HUES6 (cell line): ENCODE data around the gene FRMD4A.

Experiments used
- H3K27ac ChIP-seq: 2 replicates; pipeline ENCODE4 v1.7.0; 2013; ENCODE audit warnings: low read depth, mild to moderate bottlenecking, low read length, inconsistent platforms
- H3K27me3 ChIP-seq: 2 replicates; pipeline ENCODE4 v1.6.1; 2013; ENCODE audit warnings: low read length; ENCODE audit not compliant: control insufficient read depth, insufficient read depth
- H3K36me3 ChIP-seq: 2 replicates; pipeline ENCODE4 v1.6.1; 2013; ENCODE audit warnings: low read length; ENCODE audit not compliant: control insufficient read depth, insufficient read depth
- H3K4me1 ChIP-seq: 2 replicates; pipeline ENCODE4 v1.6.1; 2013; ENCODE audit warnings: low read length; ENCODE audit not compliant: control insufficient read depth, insufficient read depth
- H3K4me3 ChIP-seq: 2 replicates; pipeline ENCODE4 v1.5.1; 2013; ENCODE audit warnings: low read depth, low read length
- H3K9ac ChIP-seq: one replicate; pipeline ENCODE4 v1.6.1; 2013; ENCODE audit warnings: mild to moderate bottlenecking, low read length
- H3K9me3 ChIP-seq: 2 replicates; pipeline ENCODE4 v1.6.1; 2013; ENCODE audit warnings: low read depth, low read length; ENCODE audit not compliant: control insufficient read depth, insufficient read depth

The FRMD4A gene

GRCh38 chr10:13978533-13979115 lies 352.1 kb downstream of the FRMD4A start:
- Histone ChIP-seq H3K9ac (no peak overlapping the region), H3K27ac (no peak overlapping the region), H3K9me3 (no peaks in the 10 kb centered on the region), H3K27me3 (no peaks in the 10 kb centered on the region), H3K4me3 (no peak overlapping the region), H3K36me3 (no peaks in the 10 kb centered on the region), H3K4me1 (peaks cover 11% of the 10 kb centered on the region)

DNA sequence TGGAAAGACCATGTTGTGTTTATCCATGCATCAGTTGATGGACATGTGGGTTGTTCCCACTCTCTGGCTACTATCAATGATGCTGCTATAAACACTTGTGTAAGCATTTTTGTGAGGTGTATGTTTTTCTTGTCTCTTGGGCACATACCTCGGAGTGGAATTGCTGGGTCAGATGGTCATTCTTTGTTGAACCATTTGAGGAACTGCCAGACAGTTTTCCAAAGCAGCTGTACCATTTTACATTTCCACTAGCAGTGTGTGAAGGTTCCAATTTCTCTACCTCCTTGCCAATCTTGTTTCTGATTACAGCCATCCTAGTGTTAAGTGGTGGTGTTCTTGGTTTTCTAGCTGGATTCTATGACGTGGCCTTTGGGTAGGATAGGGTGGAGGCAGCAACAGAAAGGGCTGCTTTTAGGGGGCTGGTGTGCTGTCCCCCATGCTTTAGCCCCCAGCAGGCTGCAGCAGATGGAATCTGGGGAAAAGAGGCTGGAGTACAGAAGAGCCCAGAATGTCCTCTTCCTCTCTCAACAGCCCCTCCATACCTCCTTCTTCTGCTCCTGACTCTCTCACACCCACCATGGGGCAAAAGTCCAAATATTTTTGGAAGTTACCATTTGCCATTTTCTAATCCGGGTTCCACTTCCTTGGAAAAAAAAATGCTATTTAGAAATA lies 352.7 kb downstream of the FRMD4A start:
- H3K27me3 ChIP-seq, result no peaks in the 10 kb centered on the region
- no peak overlapping the region for H3K9ac ChIP-seq
- H3K4me1 ChIP-seq, result peaks cover 16% of the 10 kb centered on the region
- H3K4me3 ChIP-seq, result no peak overlapping the region
- H3K27ac ChIP-seq, result no peak overlapping the region
- no peaks in the 10 kb centered on the region for H3K9me3 ChIP-seq
- H3K36me3 ChIP-seq, result no peaks in the 10 kb centered on the region

DNA sequence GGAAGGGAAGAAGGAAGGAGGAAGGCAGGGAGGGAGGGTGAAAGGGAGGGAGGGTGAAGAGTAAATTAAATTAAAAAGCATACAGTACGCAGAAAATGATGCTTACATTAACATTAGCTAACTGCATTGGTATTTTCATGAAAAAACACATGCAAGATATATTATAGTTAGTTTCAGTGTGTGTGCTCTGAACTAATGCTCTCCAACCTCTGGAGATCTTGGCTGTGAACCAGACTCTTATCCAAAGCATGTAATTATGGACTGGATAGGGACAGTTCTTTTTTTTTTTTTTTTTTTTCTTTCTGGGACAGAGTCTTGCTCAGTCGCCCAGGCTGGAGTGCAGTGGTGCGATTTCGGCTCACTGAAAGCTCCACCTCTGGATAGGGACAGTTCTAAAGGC lies 357.0 kb downstream of the FRMD4A start:
- no peaks in the 10 kb centered on the region for H3K9me3 ChIP-seq
- no peak overlapping the region for H3K27ac ChIP-seq
- H3K9ac ChIP-seq, result no peak overlapping the region
- no peak overlapping the region for H3K4me3 ChIP-seq
- peaks cover 35% of the 10 kb centered on the region for H3K4me1 ChIP-seq
- H3K27me3 ChIP-seq, result no peaks in the 10 kb centered on the region
- no peaks in the 10 kb centered on the region for H3K36me3 ChIP-seq

DNA sequence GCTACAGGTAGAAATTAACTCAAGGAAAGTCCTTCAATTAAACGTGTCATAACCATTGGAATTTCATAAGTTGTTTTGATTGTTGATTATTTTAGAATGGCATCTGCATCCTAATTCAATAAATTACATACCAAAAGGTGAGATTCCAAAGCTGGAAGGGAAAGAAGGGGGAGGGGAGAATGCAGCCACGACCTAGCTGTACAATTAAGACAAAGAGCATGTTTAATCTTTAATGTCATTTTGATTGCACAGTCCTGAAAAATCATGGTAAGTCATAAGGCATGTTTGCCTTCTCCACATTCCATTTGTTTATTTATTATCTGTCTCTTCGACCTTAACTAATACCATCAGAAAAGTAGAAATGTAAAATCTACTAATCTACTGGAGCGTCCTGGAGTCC lies 358.1 kb downstream of the FRMD4A start:
- Histone ChIP-seq H3K27me3 (no peaks in the 10 kb centered on the region), H3K4me1 (peaks cover 35% of the 10 kb centered on the region), H3K27ac (no peak overlapping the region), H3K9me3 (no peaks in the 10 kb centered on the region), H3K9ac (no peak overlapping the region), H3K36me3 (no peaks in the 10 kb centered on the region), H3K4me3 (no peak overlapping the region)

DNA sequence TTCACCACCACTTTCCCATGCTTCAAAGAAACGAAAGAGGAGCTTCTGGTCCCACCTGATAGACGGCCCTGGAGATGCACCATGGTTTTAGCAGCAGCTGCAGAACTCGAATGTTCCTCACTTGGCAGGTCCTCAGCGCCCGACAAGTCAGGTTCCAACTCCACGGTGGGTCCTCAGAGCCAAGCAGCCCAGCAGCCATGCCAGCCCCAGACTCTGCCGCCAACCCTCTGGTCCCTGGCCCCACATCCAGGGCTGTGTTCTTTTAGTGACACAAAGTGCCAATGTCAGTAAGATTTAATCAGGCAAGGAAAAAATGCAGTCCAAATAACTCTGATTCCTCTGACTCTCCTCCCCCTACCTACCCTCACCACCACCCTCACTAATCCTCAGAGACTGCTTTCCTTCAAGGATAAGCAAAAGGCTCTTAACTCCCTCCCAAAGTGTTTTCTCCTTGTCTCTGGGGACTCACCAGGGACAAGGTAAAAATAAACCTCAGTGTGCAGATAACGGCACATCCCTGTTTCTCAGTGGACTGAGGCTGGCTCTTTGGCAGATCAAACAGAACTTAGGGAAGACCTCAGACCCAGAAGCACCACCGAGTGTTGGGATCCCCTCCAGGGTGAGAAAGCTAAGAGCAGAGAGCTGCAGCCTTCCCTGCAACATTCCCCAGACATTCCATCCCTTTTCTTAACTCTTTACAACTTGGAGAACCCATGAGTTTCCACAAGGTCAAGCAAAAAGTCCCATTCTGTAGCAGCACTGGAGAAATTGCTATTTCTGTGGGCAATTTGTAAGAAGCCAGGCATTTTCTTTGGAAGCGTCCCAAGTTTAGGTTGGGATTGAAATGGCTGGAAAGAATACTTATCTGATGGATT lies 358.9 kb downstream of the FRMD4A start:
- H3K27me3 ChIP-seq, result no peaks in the 10 kb centered on the region
- no peak overlapping the region for H3K4me3 ChIP-seq
- H3K4me1 ChIP-seq, result peaks cover 31% of the 10 kb centered on the region
- H3K9ac ChIP-seq, result no peak overlapping the region
- no peak overlapping the region for H3K27ac ChIP-seq
- no peaks in the 10 kb centered on the region for H3K36me3 ChIP-seq
- H3K9me3 ChIP-seq, result no peaks in the 10 kb centered on the region

- no peak overlapping the region for H3K4me3 ChIP-seq
- H3K27me3 ChIP-seq, result no peaks in the 10 kb centered on the region
- no peaks in the 10 kb centered on the region for H3K36me3 ChIP-seq
- H3K9ac ChIP-seq, result no peak overlapping the region
- no peaks in the 10 kb centered on the region for H3K9me3 ChIP-seq
- H3K27ac ChIP-seq, result no peak overlapping the region
- peaks cover 27% of the 10 kb centered on the region for H3K4me1 ChIP-seq
Measured at GRCh38 chr10:13970957-13971353, 359.8 kb downstream of the FRMD4A start.

- Histone ChIP-seq H3K36me3 (no peaks in the 10 kb centered on the region), H3K9me3 (no peaks in the 10 kb centered on the region), H3K27me3 (no peaks in the 10 kb centered on the region), H3K9ac (no peak overlapping the region), H3K27ac (no peak overlapping the region), H3K4me3 (no peak overlapping the region), H3K4me1 (peaks cover 27% of the 10 kb centered on the region)
Measured at GRCh38 chr10:13970236-13970956, 360.3 kb downstream of the FRMD4A start.

- Histone ChIP-seq H3K4me3 (no peak overlapping the region), H3K27ac (no peak overlapping the region), H3K4me1 (peaks cover 25% of the 10 kb centered on the region), H3K36me3 (no peaks in the 10 kb centered on the region), H3K9ac (no peak overlapping the region), H3K9me3 (no peaks in the 10 kb centered on the region), H3K27me3 (no peaks in the 10 kb centered on the region)
Measured at GRCh38 chr10:13969792-13970140, 361.0 kb downstream of the FRMD4A start.

DNA sequence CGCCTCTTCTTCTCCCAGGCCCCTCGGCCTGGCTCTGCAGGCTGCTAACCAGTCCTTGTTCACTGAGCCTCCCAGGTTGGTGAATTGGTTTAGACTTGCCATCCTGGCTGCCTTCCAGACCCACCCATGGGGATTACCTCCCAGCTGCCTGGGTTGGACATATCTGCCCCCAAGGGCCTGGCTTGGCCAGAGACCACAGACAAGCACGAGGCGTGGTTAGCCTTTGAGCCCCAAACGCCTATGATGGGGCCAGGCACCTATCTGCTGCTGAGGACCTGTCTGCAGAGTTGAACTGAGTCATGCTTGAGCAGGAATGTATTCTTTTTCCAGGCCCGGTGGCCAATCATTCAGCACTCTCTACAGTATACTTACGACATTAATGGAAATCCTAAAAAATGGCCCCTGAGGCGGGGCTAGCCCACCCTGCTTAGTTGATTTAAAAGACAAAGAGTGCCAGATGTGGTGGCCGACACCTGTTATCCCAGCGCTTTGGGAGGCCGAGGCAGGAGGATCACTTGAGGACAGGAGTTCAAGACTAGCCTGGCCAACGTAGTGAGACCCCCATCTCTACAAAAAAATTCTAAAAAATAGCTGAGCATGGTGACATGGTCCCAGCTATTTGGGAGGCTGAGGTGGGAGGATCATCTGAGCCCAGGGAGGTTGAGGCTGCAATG lies 361.5 kb downstream of the FRMD4A start:
- H3K27me3 ChIP-seq, result no peaks in the 10 kb centered on the region
- H3K9ac ChIP-seq, result no peak overlapping the region
- no peak overlapping the region for H3K27ac ChIP-seq
- H3K9me3 ChIP-seq, result no peaks in the 10 kb centered on the region
- no peaks in the 10 kb centered on the region for H3K36me3 ChIP-seq
- H3K4me1 ChIP-seq, result peaks cover 24% of the 10 kb centered on the region
- H3K4me3 ChIP-seq, result no peak overlapping the region

DNA sequence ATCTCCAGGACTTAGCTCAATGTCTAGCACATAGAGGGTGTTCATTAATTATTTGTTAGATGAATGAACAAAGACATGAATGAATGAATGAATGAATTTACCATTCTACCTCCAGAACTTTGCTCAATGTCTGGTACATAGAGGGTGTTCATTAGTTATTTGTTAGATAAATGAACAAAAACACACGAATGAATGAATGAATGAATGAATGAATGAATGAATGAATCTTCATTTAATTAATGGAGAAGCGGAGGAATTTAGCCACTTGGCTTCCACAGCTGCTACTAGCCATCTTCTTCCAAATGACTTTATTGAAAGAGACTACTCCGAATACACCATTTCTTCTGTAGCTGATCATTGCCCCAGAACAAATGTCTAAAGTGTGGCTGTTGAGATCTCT lies 368.9 kb downstream of the FRMD4A start:
- Histone ChIP-seq H3K9ac (no peak overlapping the region), H3K4me1 (peaks cover 20% of the 10 kb centered on the region; the same call in 1 of the 2 replicates), H3K27me3 (no peaks in the 10 kb centered on the region), H3K36me3 (no peaks in the 10 kb centered on the region), H3K27ac (no peak overlapping the region), H3K4me3 (no peak overlapping the region), H3K9me3 (no peaks in the 10 kb centered on the region)
